Rectal smooth muscle tissue (tissue), 1 donor: ENCODE measurements around the gene CTTNBP2NL.

Experiments
- H3K27ac ChIP-seq: one replicate; pipeline ENCODE4 v1.7.0; 2013; ENCODE audit warnings: low read depth, low read length, inconsistent platforms
- H3K27me3 ChIP-seq: one replicate; pipeline ENCODE4 v1.7.0; 2013; ENCODE audit warnings: low read length; ENCODE audit not compliant: control insufficient read depth, insufficient read depth
- H3K36me3 ChIP-seq: one replicate; pipeline ENCODE4 v1.7.0; 2013; ENCODE audit warnings: low read length; ENCODE audit not compliant: control insufficient read depth, insufficient read depth
- H3K4me1 ChIP-seq: one replicate; pipeline ENCODE4 v1.7.0; 2013; ENCODE audit warnings: low read length; ENCODE audit not compliant: control insufficient read depth, insufficient read depth
- H3K4me3 ChIP-seq: one replicate; pipeline ENCODE4 v1.7.0; 2013; ENCODE audit warnings: low read length
- H3K9ac ChIP-seq: one replicate; pipeline ENCODE4 v1.7.0; 2013; ENCODE audit warnings: low read length

CTTNBP2NL gene

GRCh38 chr1:112370996-112371395 is 25.0 kb upstream of the CTTNBP2NL start:
- Histone ChIP-seq H3K9ac (no peak overlapping the region), H3K27me3 (no peaks in the 10 kb centered on the region), H3K4me3 (no peak overlapping the region), H3K36me3 (no peaks in the 10 kb centered on the region), H3K27ac (no peak overlapping the region), H3K4me1 (no peaks in the 10 kb centered on the region)

- no peak overlapping the region for H3K27ac ChIP-seq
- H3K4me1 ChIP-seq: no peaks in the 10 kb centered on the region
- H3K4me3 ChIP-seq: no peak overlapping the region
These were observed 24.2 kb upstream of the CTTNBP2NL start for GRCh38 chr1:112371775-112372174.

GRCh38 chr1:112373806-112374205 is 22.2 kb upstream of the CTTNBP2NL start:
- H3K4me3 ChIP-seq: no peak overlapping the region
- H3K27ac ChIP-seq: no peak overlapping the region
- H3K27me3 ChIP-seq: no peaks in the 10 kb centered on the region
- H3K36me3 ChIP-seq: no peaks in the 10 kb centered on the region
- no peaks in the 10 kb centered on the region for H3K4me1 ChIP-seq
- H3K9ac ChIP-seq: no peak overlapping the region

More at GRCh38 chr1:112371775-112372174, 24.2 kb upstream of the CTTNBP2NL start:
- no peaks in the 10 kb centered on the region for H3K36me3 ChIP-seq
- no peak overlapping the region for H3K9ac ChIP-seq
- no peaks in the 10 kb centered on the region for H3K27me3 ChIP-seq

- H3K9ac ChIP-seq: no peak overlapping the region
- H3K27me3 ChIP-seq: no peaks in the 10 kb centered on the region
- H3K27ac ChIP-seq: no peak overlapping the region
- H3K4me3 ChIP-seq: no peak overlapping the region
- no peaks in the 10 kb centered on the region for H3K36me3 ChIP-seq
- no peaks in the 10 kb centered on the region for H3K4me1 ChIP-seq
These were observed 20.3 kb upstream of the CTTNBP2NL start for GRCh38 chr1:112375701-112376100.

GRCh38 chr1:112380356-112380755 is 15.7 kb upstream of the CTTNBP2NL start:
- Histone ChIP-seq H3K9ac (no peak overlapping the region), H3K36me3 (no peaks in the 10 kb centered on the region), H3K27me3 (no peaks in the 10 kb centered on the region), H3K4me1 (no peaks in the 10 kb centered on the region), H3K27ac (no peak overlapping the region), H3K4me3 (no peak overlapping the region)

- Histone ChIP-seq H3K9ac (no peak overlapping the region), H3K27ac (no peak overlapping the region), H3K36me3 (no peaks in the 10 kb centered on the region), H3K27me3 (no peaks in the 10 kb centered on the region), H3K4me3 (no peak overlapping the region), H3K4me1 (no peaks in the 10 kb centered on the region)
These were observed 14.5 kb upstream of the CTTNBP2NL start for GRCh38 chr1:112381324-112382076.

GRCh38 chr1:112383759-112384370 is 12.1 kb upstream of the CTTNBP2NL start:
- no peak overlapping the region for H3K27ac ChIP-seq
- no peaks in the 10 kb centered on the region for H3K4me1 ChIP-seq
- no peaks in the 10 kb centered on the region for H3K36me3 ChIP-seq
- H3K4me3 ChIP-seq: no peak overlapping the region
- no peaks in the 10 kb centered on the region for H3K27me3 ChIP-seq
- no peak overlapping the region for H3K9ac ChIP-seq

GRCh38 chr1:112386024-112386723 is 9.8 kb upstream of the CTTNBP2NL start:
- H3K9ac ChIP-seq: no peak overlapping the region
- H3K4me3 ChIP-seq: no peak overlapping the region
- H3K27ac ChIP-seq: no peak overlapping the region
- H3K36me3 ChIP-seq: no peaks in the 10 kb centered on the region
- H3K27me3 ChIP-seq: no peaks in the 10 kb centered on the region
- no peaks in the 10 kb centered on the region for H3K4me1 ChIP-seq

- no peak overlapping the region for H3K4me3 ChIP-seq
- peaks cover 3% of the 10 kb centered on the region for H3K4me1 ChIP-seq
- H3K27ac ChIP-seq: no peak overlapping the region
- H3K27me3 ChIP-seq: no peaks in the 10 kb centered on the region
- no peak overlapping the region for H3K9ac ChIP-seq
- H3K36me3 ChIP-seq: no peaks in the 10 kb centered on the region
These were observed 9.2 kb upstream of the CTTNBP2NL start for GRCh38 chr1:112386731-112387346.

- H3K9ac ChIP-seq: no peak overlapping the region
- peaks cover 5% of the 10 kb centered on the region for H3K4me1 ChIP-seq
- no peak overlapping the region for H3K27ac ChIP-seq
- H3K4me3 ChIP-seq: no peak overlapping the region
- H3K27me3 ChIP-seq: no peaks in the 10 kb centered on the region
- no peaks in the 10 kb centered on the region for H3K36me3 ChIP-seq
These were observed 8.2 kb upstream of the CTTNBP2NL start for GRCh38 chr1:112387807-112388206.

- no peaks in the 10 kb centered on the region for H3K27me3 ChIP-seq
- peaks cover 5% of the 10 kb centered on the region for H3K4me1 ChIP-seq
- no peak overlapping the region for H3K9ac ChIP-seq
- no peaks in the 10 kb centered on the region for H3K36me3 ChIP-seq
- no peak overlapping the region for H3K27ac ChIP-seq
- H3K4me3 ChIP-seq: no peak overlapping the region
These were observed 7.6 kb upstream of the CTTNBP2NL start for GRCh38 chr1:112388436-112388835.

GRCh38 chr1:112389689-112390088 is 6.3 kb upstream of the CTTNBP2NL start:
- Histone ChIP-seq H3K4me3 (no peak overlapping the region), H3K27ac (no peak overlapping the region), H3K9ac (no peak overlapping the region), H3K27me3 (no peaks in the 10 kb centered on the region), H3K36me3 (no peaks in the 10 kb centered on the region), H3K4me1 (peaks cover 11% of the 10 kb centered on the region)
